ENCODE data around the gene IFRD2. TPM values are rescaled to one million over a fixed set of nuclear protein-coding genes. Genes with fewer than 3 reads are reported as not detected.
A peak's percentile ranks its signal among the peaks of the same experiment; 100 is the strongest.
"Not testable (repeated sequence)": the region's sequence is repeated elsewhere in the genome, so short reads cannot be mapped to it uniquely, and the experiment has no call there.

Gene IFRD2
- total RNA-seq, 2 donors from 2014 or later, result 63.8 to 100 TPM

DNA sequence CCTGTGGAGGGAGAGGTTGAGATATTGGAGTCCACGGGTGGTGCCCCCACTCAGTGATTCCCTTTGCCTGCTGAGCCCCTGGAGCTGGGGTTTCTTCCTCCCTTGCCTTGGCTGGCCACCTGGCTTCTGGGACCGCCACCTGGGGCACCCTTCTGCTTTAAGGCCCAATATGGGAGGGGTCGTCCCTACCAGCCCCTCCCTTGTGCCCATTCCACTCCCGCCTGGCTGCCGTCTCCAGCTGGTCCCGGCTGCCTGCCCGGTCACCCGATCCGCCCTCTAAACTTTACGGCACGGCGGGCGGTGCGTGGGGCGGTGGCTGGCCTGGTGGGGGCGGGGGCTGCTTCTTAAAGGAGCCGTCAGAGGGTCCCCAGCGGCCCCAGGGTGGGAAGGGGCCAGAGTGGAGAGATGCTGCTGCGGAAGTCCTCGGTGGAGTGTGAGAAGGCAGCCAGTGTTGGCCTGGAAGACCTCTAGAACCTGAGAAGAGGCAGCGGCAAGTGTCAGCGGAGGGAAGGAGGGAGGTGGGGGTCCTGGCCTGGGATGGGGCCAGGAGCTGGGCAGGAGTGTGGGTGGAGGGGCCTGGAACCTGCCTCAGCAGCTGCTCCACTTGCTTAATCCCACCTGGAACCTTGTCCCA is 24.8 kb downstream of the IFRD2 start:
- no peaks in the 10 kb centered on the region for H3K9me3 Mint-ChIP-seq
- ATAC-seq, result no peak
- no peak for DNase-seq (ENCODE audit: low spot score in 2 of 2)
- no peak overlapping the region for H3K27ac Mint-ChIP-seq
- no peaks in the 10 kb centered on the region for H3K36me3 Mint-ChIP-seq

DNA sequence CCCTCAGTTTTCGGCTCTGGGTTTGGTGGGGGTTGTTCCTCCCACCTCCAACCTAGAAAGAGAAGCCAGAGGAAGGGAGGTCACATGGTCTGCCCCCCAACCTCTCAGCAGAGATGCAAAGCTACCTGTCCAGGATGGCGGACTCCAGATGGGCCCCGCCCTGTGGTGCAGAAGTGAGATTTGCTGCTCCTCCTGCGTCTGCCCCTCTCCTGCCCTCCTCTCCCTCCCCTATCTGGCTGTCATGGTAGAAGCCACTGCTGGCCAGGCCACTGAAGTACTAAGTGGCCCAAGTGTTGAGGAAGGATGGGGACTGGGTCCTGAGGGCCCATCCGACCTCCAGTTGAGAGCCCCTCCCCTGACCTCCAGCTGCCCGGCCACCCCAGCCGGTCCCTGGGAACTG is 25.4 kb downstream of the IFRD2 start:
- Mint-ChIP-seq H3K9me3 (no peaks in the 10 kb centered on the region), H3K27ac (no peak overlapping the region), H3K36me3 (no peaks in the 10 kb centered on the region)
- DNase-seq (ENCODE audit: low spot score in 2 of 2) (no peak), ATAC-seq (no peak)

DNA sequence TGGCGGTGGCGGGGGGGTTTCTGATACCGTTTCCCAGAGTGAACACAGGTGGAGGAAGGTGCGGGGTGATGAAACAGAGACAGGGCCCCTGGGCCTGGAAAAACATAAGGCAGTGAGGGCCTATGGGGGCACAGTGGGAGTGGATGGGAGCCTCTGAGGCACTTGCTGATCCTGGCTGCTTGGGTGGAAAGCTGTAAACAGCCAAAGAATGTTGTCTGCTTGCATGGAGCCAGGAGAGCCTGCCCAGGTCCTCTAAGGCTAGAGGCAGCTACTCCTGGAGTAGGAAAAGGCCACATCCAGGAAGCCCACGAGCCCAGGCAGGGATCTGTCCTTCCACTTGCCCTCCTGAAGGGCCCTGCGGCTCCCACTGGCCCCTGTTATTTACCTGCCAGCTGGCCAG is 26.2 kb downstream of the IFRD2 start:
- Mint-ChIP-seq H3K36me3 (no peaks in the 10 kb centered on the region), H3K9me3 (no peaks in the 10 kb centered on the region), H3K27ac (no peak overlapping the region)
- ATAC-seq (no peak), DNase-seq (ENCODE audit: low spot score in 2 of 2) (no peak)

DNA sequence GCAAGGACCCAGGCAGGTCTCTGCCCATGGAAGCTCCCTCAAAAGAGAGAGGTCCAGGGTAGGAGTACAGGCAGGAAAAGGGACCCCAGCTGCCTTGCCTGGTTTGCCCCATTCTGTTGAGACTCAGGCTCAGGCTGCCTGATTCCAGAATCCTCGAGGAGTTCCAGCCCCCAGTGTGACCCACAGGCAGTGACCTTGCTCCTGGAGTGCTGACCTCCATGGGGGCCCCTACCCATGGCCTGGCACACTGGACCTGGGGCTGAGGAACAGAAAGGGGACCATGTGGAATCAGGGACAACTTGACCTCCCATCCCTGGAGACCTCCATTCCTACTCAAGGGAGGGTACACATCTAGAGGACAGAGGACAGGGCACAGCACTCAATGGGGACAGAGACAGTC is 26.7 kb downstream of the IFRD2 start:
- DNase-seq (ENCODE audit: low spot score in 2 of 2), result no peak
- Mint-ChIP-seq H3K9me3 (no peaks in the 10 kb centered on the region), H3K36me3 (no peaks in the 10 kb centered on the region), H3K27ac (peak overlapping the region in 1 of 2 donors; percentile 11)
- ATAC-seq, result no peak

DNA sequence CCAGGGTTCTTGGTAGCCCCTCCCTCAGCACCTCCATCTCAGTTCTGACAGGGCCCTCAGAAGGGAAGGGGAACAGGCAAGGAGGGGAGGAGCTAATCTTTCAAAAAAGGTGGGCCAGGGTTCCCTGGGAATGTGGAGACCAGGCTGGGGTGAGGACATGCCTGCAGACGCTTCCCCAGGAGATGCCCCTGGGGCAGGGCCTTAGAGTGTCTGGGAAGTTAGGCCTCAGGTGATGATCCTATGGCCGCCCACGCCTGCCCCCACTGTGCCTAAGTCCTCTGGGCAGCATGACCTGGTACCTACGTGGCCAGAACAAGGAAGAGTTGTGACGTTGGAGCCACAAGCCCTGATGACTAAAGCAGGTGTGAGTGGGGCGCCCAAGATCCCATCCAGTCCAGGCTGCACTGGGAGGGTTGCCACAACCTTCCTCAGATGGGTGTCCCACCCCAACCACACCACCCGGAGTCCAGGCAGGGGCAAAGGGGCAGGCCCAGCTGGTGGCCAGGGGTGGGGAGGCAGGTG is 27.2 kb downstream of the IFRD2 start:
- Mint-ChIP-seq H3K36me3 (no peaks in the 10 kb centered on the region), H3K27ac (no peak overlapping the region), H3K9me3 (no peaks in the 10 kb centered on the region)
- no peak for ATAC-seq
- DNase-seq (ENCODE audit: low spot score in 2 of 2), result no peak

DNA sequence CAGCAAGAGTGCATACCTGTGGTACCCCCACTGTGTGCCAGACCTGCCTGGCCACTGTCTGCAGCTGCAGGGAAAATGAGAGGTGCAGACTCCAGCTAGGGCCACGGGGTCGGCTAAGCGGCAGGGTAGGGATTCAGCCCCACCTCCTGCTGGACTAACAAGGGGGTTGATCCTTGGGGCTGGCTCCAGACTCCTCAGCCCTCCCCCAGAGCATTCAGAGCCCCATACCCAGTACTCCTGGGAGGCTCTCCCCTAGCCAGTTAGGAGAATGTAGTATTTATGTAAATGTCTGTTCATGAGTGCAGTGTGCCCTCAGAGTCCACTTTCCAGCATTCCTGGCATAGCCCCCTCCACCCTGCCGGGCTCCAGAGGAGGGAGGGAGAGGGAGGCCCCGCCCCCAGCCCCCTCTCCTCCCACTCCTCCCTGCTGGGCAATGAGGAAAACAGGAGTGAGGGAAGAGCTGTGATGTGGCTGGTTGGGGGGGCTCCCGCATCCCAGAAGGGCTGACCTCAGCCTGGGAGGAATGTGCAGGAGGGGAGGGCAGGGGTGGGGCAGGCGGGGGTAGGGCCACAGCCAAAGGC is 27.8 kb downstream of the IFRD2 start:
- DNase-seq (ENCODE audit: low spot score in 2 of 2) (no peak), ATAC-seq (no peak)
- no peaks in the 10 kb centered on the region for H3K36me3 Mint-ChIP-seq
- no peaks in the 10 kb centered on the region for H3K9me3 Mint-ChIP-seq
- H3K27ac Mint-ChIP-seq, result no peak overlapping the region

DNA sequence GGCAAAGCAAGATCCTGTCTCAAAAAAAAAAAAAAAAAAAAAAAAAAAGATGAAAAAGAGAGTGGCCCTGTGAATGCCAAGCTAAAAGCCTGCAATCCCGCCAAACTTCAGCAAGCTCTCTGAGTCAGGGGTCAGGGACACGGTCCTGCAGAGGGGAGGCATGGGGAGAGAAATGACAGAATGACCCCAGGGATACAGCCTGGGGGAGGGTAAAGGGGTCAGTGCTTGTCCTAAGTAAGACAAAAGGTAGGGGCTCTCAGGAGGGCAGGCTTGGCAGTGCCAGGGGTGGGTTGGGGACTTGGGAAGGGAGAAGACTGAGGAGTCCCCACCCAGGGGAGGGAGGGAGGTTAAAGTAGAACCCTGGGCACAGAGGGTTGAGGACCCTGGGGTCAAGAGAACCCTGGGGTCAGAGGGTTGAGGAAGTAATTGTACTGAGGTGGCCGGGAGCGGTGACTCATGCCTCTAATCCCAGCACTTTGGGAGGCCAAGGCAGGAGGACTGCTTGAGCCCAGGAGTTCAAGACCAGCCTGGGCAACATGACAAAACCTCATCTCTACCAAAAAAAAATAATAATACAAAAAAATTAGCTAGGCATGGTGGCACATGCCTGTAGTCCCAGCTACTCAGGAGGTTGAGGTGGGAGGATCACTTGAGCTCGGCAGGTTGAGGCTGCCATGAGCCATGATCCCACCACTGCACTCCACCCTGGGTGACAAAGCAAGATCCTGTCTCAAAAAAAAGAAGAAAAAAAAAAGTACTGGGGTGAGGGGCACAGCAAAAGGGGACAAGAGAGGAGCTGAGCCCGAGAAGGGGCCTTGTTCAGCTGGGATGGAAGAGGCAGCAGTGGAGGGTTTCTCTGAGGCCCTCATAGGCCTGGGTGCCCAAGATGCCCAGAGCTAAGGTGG is 28.5 kb downstream of the IFRD2 start:
- no peak for ATAC-seq
- Mint-ChIP-seq H3K9me3 (no peaks in the 10 kb centered on the region), H3K27ac (peak overlapping the region in 1 of 2 donors; percentile 14)

DNA sequence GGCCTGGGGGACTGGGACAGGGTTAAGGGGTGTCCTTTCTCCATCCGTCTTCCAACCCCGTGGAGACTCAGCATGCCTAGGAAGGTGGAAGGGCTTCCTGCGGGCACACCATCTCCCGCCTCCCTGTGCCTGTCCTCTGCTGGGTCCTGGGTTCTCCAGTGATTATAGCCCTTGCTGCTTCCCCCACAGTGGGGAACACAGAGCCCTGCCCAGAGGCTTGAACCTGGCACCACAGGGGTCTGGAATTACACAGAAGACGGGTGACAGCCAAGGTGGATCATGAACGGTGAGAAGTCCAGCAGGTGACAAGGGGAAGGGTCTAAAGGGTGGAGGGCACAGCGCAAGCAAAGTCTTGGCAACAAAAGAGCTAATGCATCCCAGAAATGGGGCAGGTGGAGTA is 29.5 kb downstream of the IFRD2 start:
- ATAC-seq, result no peak
- H3K9me3 Mint-ChIP-seq, result no peaks in the 10 kb centered on the region
- DNase-seq (ENCODE audit: low spot score in 2 of 2), result no peak

More for the DNA sequence above, 28.5 kb downstream of the IFRD2 start:
- no peaks in the 10 kb centered on the region for H3K36me3 Mint-ChIP-seq
- no peak for DNase-seq (ENCODE audit: low spot score in 2 of 2)

DNA sequence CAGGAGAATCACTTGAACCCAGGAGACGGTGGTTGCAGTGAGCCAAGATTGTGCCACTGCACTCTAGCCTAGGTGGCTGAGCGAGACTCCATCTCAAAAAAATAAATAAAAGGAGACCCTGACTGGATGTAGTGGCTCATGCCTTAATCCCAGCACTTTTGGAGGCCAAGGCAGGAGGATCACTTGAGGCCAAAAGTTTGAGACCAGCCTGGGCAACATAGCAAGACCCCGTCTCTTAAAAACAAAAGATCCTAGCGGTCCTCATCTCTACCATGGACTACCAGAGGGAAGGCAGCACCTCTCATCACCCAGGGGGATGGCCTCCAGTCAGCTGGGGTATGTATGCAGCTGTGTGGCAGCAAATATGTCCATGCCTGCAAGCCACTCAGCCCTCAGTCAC is 30.0 kb downstream of the IFRD2 start:
- not testable (repeated sequence) for H3K9me3 Mint-ChIP-seq; ATAC-seq; H3K36me3 Mint-ChIP-seq; DNase-seq (ENCODE audit: low spot score in 2 of 2)
- H3K27ac Mint-ChIP-seq, result peak overlapping the region; percentile 29 to 62

More for the DNA sequence above, 29.5 kb downstream of the IFRD2 start:
- Mint-ChIP-seq H3K36me3 (no peaks in the 10 kb centered on the region), H3K27ac (peak overlapping the region; percentile 31 to 62)

DNA sequence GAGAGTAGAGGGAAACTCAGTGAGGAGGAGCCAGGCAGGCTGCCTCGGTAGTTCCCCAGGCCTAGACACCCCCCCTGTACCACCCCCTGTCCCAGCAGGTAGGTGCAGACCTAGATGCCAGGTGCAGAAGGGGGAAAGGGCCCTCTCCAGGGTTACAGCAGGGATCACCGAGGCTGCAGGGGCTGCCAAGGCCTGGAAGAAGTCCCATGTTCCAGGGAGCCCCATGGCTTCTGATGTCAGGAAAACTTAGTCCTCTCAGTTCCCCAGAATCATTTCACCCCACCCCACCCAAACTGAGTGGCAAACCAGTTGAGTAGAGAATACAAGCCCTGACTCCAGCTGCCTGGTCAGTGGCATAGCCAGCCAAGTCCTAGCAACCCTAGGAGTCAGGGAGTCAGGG is 30.7 kb downstream of the IFRD2 start:
- H3K9me3 Mint-ChIP-seq, result no peaks in the 10 kb centered on the region
- ATAC-seq (no peak), DNase-seq (ENCODE audit: low spot score in 2 of 2) (no peak)
- peak overlapping the region in 1 of 2 donors; percentile 70 for H3K27ac Mint-ChIP-seq
- peaks cover 4 to 11% of the 10 kb centered on the region in 2 donors for H3K36me3 Mint-ChIP-seq

DNA sequence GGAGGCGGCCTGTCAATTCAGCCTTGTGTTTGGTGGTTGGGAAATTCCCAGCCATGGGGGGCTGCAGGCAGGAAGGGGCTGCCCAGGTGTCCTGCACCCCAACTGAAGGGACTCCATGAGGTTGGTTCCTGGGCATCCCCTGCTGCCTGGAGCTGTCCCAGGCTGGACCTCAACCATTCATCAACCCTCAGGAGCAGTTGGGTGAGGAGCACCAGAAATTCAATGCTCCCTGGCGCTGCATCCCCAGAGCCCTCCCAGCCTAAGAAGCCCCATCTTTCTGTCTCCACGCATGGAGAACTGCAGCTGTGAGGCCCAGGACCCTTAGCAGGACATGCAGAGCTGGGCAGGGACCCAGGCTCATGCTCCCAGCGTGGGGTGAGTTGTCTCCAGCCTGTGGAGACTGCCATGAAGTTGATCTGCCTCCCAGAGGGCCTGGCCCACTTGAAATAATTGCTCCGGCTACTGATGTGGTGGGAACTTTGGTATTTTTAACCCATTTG is 31.2 kb downstream of the IFRD2 start:
- H3K9me3 Mint-ChIP-seq, result no peaks in the 10 kb centered on the region
- H3K27ac Mint-ChIP-seq, result peak overlapping the region in 1 of 2 donors; percentile 70
- H3K36me3 Mint-ChIP-seq, result peaks cover 4 to 13% of the 10 kb centered on the region in 2 donors
- ATAC-seq (no peak), DNase-seq (ENCODE audit: low spot score in 2 of 2) (no peak)

DNA sequence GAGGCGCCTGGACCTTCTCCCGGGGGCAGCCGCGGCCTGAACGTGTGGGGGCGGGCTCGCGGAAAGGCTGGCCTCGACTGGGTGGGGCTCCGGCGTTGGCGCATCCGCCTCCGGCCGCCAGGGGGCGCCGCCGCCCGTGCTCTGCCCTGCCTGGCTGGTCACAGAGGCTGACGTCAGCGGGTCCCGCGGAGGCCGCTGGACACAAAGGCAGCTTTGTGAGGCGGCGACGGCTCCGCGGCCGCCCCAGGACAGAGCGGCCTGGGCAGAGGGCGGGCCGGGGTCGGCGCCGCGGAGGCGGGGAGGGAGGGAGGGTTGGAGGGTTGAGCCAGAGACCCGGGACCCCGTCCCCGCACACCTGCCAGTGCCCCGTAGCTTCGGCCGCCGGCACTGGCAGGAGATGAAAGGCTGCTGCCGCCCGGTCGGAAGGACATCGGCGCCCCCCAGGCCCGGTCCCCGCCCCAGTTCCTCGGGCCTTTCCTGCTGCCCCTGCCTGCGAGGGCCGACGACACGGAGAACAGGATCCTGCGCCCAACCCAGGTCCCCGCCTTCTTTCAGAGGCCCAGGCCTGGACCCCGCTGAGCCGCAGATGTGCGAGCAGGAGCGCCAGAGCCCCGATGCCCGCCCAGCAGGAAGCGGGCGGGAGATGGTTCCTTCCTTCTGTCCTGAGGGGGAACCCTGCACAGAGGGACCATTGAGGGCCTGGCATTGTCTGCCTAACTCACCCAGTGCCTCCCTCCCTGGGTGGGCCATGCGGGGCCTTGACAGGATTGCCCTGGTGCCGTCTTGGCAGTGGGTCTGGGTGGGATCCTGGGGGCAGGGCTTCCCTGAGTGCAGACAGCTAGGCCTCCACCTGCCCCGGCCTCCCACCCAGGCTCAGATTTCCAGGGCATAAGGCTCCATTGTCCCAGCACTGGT is 31.9 kb downstream of the IFRD2 start:
- peak; percentile 92 to 93 for ATAC-seq
- H3K27ac Mint-ChIP-seq, result peak overlapping the region; percentile 36 to 88
- H3K36me3 Mint-ChIP-seq, result peaks cover 4 to 13% of the 10 kb centered on the region in 2 donors
- H3K9me3 Mint-ChIP-seq, result no peaks in the 10 kb centered on the region
- DNase-seq (ENCODE audit: low spot score in 2 of 2), result peak; percentile 92 to 96

DNA sequence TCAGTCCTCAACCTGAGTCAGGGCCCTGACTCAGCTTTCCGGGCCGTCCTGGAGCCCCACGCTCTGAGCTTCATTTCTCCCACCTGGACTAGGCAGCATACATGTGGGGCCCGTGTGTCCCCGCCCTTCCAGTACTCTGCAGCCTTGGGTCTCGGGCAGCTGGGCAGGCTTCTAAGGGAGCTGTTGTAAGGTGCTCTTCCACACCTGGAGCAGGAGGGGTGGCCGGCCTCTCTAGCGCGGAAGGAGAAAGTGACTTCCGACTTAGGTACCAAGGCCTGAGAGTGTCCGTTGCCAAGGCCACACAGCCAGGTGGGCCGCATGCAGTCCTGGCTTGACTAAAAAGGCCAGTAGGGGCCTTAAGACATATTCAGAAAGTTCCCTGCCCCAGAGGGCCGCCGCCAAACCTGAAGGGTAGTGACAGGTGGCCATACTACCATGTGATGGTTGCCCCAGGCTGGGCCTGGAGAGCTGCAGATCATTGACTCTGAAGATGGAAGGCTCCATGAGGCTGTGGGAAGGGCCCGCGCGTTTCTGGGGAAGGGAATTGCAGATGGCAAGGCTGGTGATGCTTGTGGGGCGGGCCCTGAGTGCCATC is 32.7 kb downstream of the IFRD2 start:
- DNase-seq (ENCODE audit: low spot score in 2 of 2), result no peak
- H3K9me3 Mint-ChIP-seq, result no peaks in the 10 kb centered on the region
- peak overlapping the region; percentile 36 to 88 for H3K27ac Mint-ChIP-seq
- peaks cover 4 to 13% of the 10 kb centered on the region in 2 donors for H3K36me3 Mint-ChIP-seq
- peak in 1 of 2 donors; percentile 1 for ATAC-seq

DNA sequence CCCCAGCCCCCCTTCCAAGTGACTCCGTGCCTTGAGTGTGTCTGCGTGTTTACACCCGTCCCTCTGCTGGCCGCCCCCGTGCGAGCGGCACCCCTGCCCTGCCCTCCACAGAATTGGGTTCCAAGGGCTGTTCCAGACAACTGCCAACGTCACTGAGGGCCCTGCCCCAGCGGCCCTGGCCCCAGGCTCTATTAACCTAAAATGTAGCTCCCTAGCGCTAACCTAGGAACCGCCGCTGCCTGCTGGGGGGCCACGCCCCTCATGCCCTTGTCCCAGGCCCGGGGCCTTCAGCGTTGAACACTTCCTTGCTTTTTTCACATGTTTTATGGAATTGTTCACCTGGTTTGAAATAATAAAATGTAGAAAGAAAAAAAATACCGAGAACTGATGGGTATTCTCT is 33.2 kb downstream of the IFRD2 start:
- no peak for ATAC-seq

DNA sequence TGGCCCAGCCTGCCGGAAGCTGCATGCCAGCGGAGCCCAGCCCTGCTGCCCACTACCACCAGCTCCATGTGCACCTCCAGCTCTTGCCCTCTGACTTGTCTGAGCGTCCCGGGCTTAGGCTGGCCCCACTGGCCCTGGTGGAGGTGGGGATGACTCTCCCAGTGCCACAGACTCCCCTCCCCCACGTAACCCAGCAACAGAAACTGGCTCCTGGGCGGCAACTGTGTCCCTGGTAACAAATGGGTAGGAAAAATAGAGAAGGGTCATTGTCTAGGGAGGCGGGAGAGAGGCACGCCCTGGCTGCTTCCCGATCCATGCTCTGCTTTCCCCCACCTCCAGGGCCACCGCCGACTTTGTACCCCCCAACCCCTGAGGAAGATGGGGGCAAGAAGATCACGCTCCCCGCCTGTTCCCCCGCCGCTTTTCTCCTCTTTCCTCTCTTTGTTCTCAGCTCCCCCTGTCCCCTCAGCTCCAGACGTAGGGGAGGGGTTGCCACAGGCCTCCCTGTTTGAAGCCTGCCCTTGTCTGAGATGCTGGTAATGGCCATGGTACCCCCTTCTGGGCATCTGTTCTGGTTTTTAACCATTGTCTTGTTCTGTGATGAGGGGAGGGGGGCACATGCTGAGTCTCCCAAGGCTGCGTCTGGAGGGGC is 34.1 kb downstream of the IFRD2 start:
- H3K9me3 Mint-ChIP-seq, result no peaks in the 10 kb centered on the region
- DNase-seq (ENCODE audit: low spot score in 2 of 2) (no peak), ATAC-seq (no peak)
- H3K27ac Mint-ChIP-seq, result peak overlapping the region in 1 of 2 donors; percentile 84
- H3K36me3 Mint-ChIP-seq, result peaks cover 4 to 13% of the 10 kb centered on the region in 2 donors

More for the DNA sequence above, 33.2 kb downstream of the IFRD2 start:
- Mint-ChIP-seq H3K9me3 (no peaks in the 10 kb centered on the region), H3K27ac (no peak overlapping the region), H3K36me3 (peaks cover 4 to 13% of the 10 kb centered on the region in 2 donors)
- DNase-seq (ENCODE audit: low spot score in 2 of 2), result no peak

Measured in activated naive CD4-positive, alpha-beta T cell treated with anti-CD3 and anti-CD28 coated beads, Interleukin-2, amount 50 U/mL, for 72 hours (primary cell).